ENCODE data around the gene NRARP.

Gene NRARP

DNA sequence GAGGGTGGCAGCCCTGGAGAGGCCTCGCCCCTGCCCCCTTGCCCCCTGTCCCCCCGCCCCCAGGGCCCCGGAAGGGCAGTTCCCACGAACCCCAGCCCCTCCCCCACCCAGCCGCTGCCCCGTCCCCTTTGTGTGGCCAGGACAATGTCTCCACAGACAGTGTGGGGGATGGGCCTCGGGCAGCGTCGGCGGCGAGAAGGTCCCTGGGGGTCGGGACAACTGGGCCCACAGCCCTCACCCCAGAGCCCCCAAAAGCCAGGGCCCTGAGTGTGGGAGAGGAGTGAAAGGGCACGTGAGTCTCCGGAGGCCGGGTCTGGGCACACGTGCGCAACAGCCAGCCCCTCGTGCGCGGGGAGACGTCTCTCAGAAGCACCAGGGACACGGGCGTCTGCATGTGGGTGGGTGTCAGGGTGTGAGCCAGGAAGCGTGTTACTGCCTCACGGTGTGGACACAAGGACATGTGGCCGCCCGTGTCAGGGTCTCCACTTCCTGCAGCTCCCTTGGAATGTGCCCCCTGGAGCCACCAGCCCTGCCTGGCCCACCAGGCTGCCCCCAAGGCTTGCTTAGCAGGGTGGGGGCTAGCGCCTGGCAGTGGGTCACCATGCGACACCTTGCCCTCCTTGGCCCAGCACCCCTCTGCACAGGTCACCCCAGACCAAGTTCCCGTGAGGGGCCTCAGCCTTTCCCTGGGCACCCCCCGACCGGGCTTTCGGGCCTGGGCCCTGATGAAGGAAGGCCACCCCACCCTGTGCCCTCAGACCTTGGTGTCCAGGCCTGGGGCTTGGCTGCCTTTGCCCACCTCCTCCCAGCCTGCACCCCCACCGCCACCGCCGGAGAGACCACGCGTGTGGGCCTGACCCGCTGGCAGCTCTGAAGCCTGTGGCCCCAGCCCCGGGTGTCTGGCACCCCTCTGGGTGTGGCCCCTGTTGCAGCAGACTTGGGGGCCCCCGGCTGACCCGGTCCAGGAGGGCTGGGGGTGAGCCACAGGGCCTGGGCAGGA, 12.8 kb upstream of the NRARP start:
- no peak overlapping the region; a peak in 1 of 20 replicates for H3K4me3 ChIP-seq
- peaks cover 0 to 8% (median 0%) of the 10 kb centered on the region in 11 experiments; a peak in 4 of 22 replicates for H3K27me3 ChIP-seq
- H3K36me3 ChIP-seq, result no peaks in the 10 kb centered on the region
- H3K9me3 ChIP-seq (replicated peaks in 1 of 11), result no peaks in the 10 kb centered on the region
- TF ChIP-seq Cebpa-rat (IDR thresholded peaks at IDR 0.05), result no peak
- H3K27ac ChIP-seq, result peak overlapping the region in 8 of 11 experiments; percentile 14 to 90 (median 48); a peak in 10 of 22 replicates
- H3K9ac ChIP-seq, result peak overlapping the region in 7 of 11 experiments; percentile 44 to 85 (median 62); a peak in 13 of 22 replicates
- peak overlapping the region; percentile 52 to 99 (median 72) for H3K4me2 ChIP-seq
- H4K20me1 ChIP-seq, result peaks cover 0 to 9% (median 0%) of the 10 kb centered on the region in 11 experiments; a peak in 2 of 22 replicates
- H3K4me1 ChIP-seq, result peaks cover 58 to 92% (median 84%) of the 10 kb centered on the region in 10 experiments

DNA sequence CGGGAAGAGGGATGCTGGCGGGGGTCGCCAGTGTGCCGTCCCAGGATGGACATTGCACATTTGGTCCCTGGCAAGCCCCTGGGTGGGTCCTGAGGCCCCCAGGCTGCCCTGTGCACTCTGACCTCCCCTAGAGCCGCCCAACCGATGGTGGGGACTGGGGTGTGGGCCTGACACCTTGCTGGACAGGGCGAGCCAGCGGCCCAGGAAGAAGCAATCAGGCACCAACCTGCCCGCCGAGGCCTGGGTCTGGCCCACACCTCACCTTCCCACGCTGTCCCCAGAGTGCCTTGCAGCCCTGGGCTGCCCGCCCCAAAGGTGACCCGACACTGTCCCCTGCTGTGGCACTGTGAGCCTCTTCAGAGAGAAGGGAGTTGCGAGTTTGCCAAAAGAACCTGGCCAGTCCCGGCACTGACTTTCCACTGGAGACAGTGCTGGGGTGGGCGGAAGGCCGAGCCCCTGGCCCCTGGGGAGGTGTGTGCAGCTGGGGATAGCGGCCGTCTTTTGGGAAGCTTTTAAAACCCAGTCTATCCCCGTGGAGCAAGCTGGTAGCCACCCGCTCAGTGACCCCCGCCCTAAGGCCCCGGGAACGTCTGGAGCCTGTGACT, 12.0 kb upstream of the NRARP start:
- TF ChIP-seq Cebpa-rat (IDR thresholded peaks at IDR 0.05), result no peak
- peaks cover 0 to 9% (median 0%) of the 10 kb centered on the region in 11 experiments; a peak in 2 of 22 replicates for H4K20me1 ChIP-seq
- H3K4me1 ChIP-seq, result peaks cover 50 to 91% (median 83%) of the 10 kb centered on the region in 10 experiments
- no peaks in the 10 kb centered on the region for H3K36me3 ChIP-seq
- H3K4me2 ChIP-seq, result peak overlapping the region in 7 of 11 experiments; percentile 13 to 57 (median 48); a peak in 12 of 22 replicates
- H3K9me3 ChIP-seq (replicated peaks in 1 of 11), result no peaks in the 10 kb centered on the region
- peak overlapping the region in 3 of 11 experiments; percentile 4 to 24 (median 14); a peak in 3 of 22 replicates for H3K9ac ChIP-seq
- no peak overlapping the region for H3K4me3 ChIP-seq
- no peak overlapping the region for H3K27ac ChIP-seq
- peaks cover 0 to 8% (median 0%) of the 10 kb centered on the region in 11 experiments; a peak in 4 of 22 replicates for H3K27me3 ChIP-seq

DNA sequence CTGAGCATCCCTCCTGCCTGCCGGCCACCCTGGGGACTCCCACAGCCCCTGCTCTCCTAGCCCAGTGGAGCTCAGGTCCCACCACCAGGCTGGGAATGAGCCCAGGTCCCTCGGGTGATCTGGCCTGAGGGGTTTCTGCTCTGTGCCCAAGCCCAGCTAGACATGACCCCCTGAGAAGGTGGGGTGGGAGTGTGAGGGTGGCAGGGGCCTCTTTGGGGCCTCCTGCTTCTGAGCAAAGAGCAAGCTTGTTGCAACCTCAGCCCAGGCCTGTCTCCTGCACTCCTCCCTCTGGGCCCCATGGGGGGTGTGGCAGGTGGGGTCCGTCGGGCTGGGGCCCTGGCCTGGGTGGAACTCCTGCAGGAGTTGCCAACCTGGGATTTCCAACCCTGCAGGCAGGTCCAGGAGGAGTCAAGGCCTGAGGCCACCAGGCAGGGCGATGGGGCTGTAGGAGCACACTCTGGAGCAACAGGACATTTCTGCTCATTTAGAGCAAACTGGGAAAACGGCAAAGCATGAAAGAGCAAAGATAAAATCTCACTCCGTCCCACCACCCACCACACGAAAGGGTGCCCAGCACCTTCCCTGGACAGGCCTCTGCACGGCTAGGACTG, 11.4 kb upstream of the NRARP start:
- Histone ChIP-seq H3K27ac (peak overlapping the region in 1 of 11 experiments; percentile 1; a peak in 2 of 22 replicates), H4K20me1 (peaks cover 0 to 9% (median 0%) of the 10 kb centered on the region in 11 experiments; a peak in 2 of 22 replicates), H3K9me3 (replicated peaks in 1 of 11) (no peaks in the 10 kb centered on the region), H3K36me3 (no peaks in the 10 kb centered on the region), H3K4me2 (peak overlapping the region in 7 of 11 experiments; percentile 13 to 57 (median 48); a peak in 9 of 22 replicates), H3K27me3 (peaks cover 0 to 8% (median 0%) of the 10 kb centered on the region in 11 experiments; a peak in 4 of 22 replicates), H3K9ac (peak overlapping the region in 3 of 11 experiments; percentile 7 to 38 (median 14); a peak in 3 of 22 replicates), H3K4me1 (peaks cover 44 to 89% (median 78%) of the 10 kb centered on the region in 10 experiments), H3K4me3 (no peak overlapping the region)
- no peak for TF ChIP-seq Cebpa-rat (IDR thresholded peaks at IDR 0.05)

DNA sequence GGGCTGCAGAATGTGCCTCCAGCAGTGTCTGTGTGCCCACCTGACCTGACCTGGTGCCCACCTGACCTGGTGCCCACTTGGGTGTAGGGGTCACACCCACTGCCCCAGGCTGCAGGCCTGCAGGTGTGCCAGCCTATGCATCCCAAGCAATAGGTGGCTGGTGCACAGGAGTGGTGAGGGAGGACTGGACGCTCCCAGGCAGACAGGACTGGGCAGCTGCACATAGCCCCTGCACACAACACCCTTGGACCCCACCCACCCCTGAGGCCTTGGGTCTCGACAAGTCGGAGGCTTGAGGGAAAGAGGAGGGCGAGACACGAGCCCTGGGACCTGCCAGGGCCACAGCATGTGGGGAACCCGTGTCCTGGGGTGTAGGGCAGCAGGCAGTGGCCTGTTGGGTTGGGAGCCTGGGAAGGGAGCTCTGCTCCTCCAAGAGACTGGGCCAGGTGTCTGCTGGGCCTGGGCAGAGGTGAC, 10.8 kb upstream of the NRARP start:
- Histone ChIP-seq H4K20me1 (peaks cover 0 to 9% (median 0%) of the 10 kb centered on the region in 11 experiments; a peak in 2 of 22 replicates), H3K36me3 (no peaks in the 10 kb centered on the region), H3K4me2 (peak overlapping the region in 6 of 11 experiments; percentile 22 to 57 (median 49); a peak in 5 of 22 replicates), H3K27ac (peak overlapping the region in 1 of 11 experiments; percentile 1; a peak in 2 of 22 replicates), H3K27me3 (peaks cover 0 to 8% (median 0%) of the 10 kb centered on the region in 11 experiments; a peak in 4 of 22 replicates), H3K9me3 (replicated peaks in 1 of 11) (no peaks in the 10 kb centered on the region), H3K4me1 (peaks cover 38 to 89% (median 78%) of the 10 kb centered on the region in 10 experiments), H3K4me3 (no peak overlapping the region), H3K9ac (peak overlapping the region in 2 of 11 experiments; percentile 7 to 14; a peak in 3 of 22 replicates)
- TF ChIP-seq Cebpa-rat (IDR thresholded peaks at IDR 0.05), result no peak

DNA sequence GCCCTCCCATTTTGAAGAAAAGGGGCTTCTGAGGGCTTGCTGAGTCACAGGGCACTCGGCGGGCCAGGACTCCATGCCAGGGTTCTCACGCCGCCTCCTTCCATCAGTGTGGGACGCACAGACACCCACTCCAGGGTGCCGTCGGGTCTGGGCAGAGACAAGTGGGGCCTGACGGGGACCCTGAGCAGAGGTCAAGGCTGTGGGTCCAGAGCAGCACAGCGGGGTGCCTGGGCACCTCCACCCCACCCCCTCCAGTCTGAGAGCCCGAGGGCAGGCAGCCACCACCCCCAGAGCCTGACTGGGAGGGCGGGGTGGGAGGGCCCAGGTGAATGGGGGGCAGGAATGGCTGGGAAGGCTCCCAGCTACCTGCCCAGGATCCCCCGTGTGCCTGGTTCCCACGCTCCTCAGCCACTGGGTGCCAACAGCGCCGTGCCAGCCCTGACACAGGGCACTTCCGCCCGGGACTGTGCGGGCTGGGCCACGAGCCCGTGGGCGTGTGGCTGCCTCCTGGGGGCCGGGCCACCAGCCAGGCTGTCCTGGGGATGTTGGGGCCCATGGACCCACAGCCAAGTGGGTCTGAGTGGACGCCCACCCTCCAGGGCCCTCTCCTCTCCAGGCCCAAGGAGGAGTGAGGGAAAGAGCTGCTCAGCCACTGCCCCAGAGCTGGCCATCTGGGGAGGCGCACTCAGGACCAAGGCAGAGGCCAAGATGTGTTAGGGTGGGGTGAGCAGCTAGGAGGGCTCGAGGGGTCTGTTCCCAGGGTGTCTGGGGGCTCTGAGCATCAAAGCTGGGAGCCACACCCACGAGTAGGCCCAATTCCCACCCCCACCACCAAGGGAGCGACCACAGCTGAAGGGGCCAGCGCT, 10.1 kb upstream of the NRARP start:
- Histone ChIP-seq H3K4me1 (peaks cover 37 to 89% (median 78%) of the 10 kb centered on the region in 10 experiments), H3K9me3 (replicated peaks in 1 of 11) (no peaks in the 10 kb centered on the region), H3K4me2 (peak overlapping the region in 4 of 11 experiments; percentile 19 to 51 (median 29); a peak in 4 of 22 replicates), H3K27me3 (peaks cover 0 to 8% (median 0%) of the 10 kb centered on the region in 11 experiments; a peak in 4 of 22 replicates), H3K36me3 (no peaks in the 10 kb centered on the region), H3K4me3 (no peak overlapping the region), H3K9ac (peak overlapping the region in 1 of 11 experiments; percentile 41; a peak in 1 of 22 replicates), H4K20me1 (peaks cover 0 to 9% (median 0%) of the 10 kb centered on the region in 11 experiments; a peak in 2 of 22 replicates), H3K27ac (peak overlapping the region in 2 of 11 experiments; percentile 15 to 49; a peak in 3 of 22 replicates)
- no peak for TF ChIP-seq Cebpa-rat (IDR thresholded peaks at IDR 0.05)

DNA sequence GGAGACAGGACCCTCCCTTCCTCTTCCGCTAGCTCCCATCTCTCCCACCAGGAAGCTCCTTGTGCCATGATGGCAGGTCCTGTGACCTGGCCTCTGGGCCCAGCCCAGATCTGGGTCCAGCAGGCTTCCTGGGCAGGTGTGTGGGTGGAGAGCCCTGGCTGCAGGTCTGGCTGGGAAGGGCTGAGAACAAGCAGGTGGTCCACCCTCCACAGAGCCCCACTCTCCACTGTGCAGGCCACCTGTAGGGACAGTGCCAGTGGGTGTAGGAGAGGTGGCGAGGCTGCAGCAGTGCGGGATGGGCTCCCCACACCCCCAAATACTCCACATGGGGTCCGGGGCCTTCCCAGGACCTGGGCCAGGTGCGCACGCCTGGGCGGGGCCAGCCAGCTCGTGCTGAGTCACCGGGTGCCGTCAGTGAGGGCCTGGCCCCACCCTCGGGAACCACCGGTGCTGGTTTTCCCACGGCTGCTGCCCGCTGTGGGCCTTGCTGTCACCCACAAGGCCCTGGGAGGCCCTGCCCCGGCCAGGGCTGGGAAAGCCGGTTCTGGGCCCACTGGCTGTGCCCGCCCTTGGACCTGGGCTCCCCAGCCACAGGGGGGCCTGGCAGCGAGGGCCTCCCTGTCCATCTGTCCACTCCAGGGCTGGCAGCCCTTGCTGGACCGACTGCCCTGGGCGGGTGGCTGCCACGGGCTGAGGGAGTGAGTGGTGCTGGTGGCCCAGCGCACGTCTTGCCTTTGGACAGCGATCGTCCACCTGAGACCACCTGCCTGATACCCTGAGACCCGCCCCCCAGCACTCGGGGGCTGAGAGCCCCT, 9.3 kb upstream of the NRARP start:
- Histone ChIP-seq H4K20me1 (peaks cover 0 to 9% (median 0%) of the 10 kb centered on the region in 11 experiments; a peak in 2 of 22 replicates), H3K4me3 (no peak overlapping the region), H3K36me3 (no peaks in the 10 kb centered on the region), H3K27me3 (peaks cover 0 to 3% (median 0%) of the 10 kb centered on the region in 11 experiments; a peak in 4 of 22 replicates), H3K9ac (peak overlapping the region in 3 of 11 experiments; percentile 24 to 41 (median 32); a peak in 3 of 22 replicates), H3K9me3 (replicated peaks in 1 of 11) (no peaks in the 10 kb centered on the region), H3K4me2 (peak overlapping the region; percentile 10 to 51 (median 28); a peak in 15 of 22 replicates), H3K4me1 (peaks cover 40 to 89% (median 78%) of the 10 kb centered on the region in 10 experiments), H3K27ac (peak overlapping the region in 2 of 11 experiments; percentile 15 to 49; a peak in 3 of 22 replicates)
- no peak for TF ChIP-seq Cebpa-rat (IDR thresholded peaks at IDR 0.05)
